Erythroblast (primary cell): ENCODE results near the gene RHBDL3.

Experiments
- GATA1 ChIP-seq: IDR thresholded peaks from 2 replicates; pipeline ENCODE4 v1.6.1; 2011; ENCODE audit warnings: low read depth, mild to moderate bottlenecking, control low read depth, low read length, moderate library complexity
- POLR2A ChIP-seq: IDR thresholded peaks from 2 replicates; pipeline ENCODE4 v1.6.1; 2011; ENCODE audit warnings: mild to moderate bottlenecking, low read length

GRCh38 chr17:32331243-32332040 lies 65.8 kb downstream of the RHBDL3 start:
- TF ChIP-seq POLR2A, result no peak
- TF ChIP-seq GATA1, result no peak
